Endothelial cell (in vitro differentiated cells): Measurements from ENCODE around the gene U2AF1L4. TPM values are rescaled to one million over a fixed set of nuclear protein-coding genes. Genes with fewer than 3 reads are reported as not detected.
A peak's percentile ranks its signal among the peaks of the same experiment; 100 is the strongest.

Experiments
- DNase-seq: peaks from one replicate; pipeline ENCODE4 v3.0.0; 2021; ENCODE audit warnings: low spot score
- H3K27ac Mint-ChIP-seq: one replicate; pipeline ENCODE4 v1.8.0; 2021; ENCODE audit warnings: mixed read lengths, inconsistent platforms; ENCODE audit not compliant: unreplicated experiment
- H3K27me3 Mint-ChIP-seq: one replicate; pipeline ENCODE4 v1.8.0; 2021; ENCODE audit warnings: mild to moderate bottlenecking, moderate library complexity, mixed read lengths, inconsistent platforms; ENCODE audit not compliant: unreplicated experiment
- H3K36me3 Mint-ChIP-seq: one replicate; pipeline ENCODE4 v1.8.0; 2021; ENCODE audit warnings: mild to moderate bottlenecking, low read depth, mixed read lengths, inconsistent platforms; ENCODE audit not compliant: unreplicated experiment
- H3K4me1 Mint-ChIP-seq: one replicate; pipeline ENCODE4 v1.8.0; 2021; ENCODE audit warnings: mild to moderate bottlenecking, mixed read lengths, inconsistent platforms; ENCODE audit not compliant: unreplicated experiment
- H3K4me3 Mint-ChIP-seq: one replicate; pipeline ENCODE4 v1.8.0; 2021; ENCODE audit warnings: mild to moderate bottlenecking, mixed read lengths, inconsistent platforms; ENCODE audit not compliant: unreplicated experiment
- H3K9me3 Mint-ChIP-seq: one replicate; pipeline ENCODE4 v1.8.0; 2021; ENCODE audit warnings: mixed read lengths, inconsistent platforms; ENCODE audit not compliant: unreplicated experiment
- CTCF ChIP-seq: fragments of 200-600 bp; sonication (generic); IDR thresholded peaks from one replicate; pipeline ENCODE4 v1.5.0; 2021; ENCODE audit warnings: antibody characterized with exemption; ENCODE audit not compliant: unreplicated experiment
- total RNA-seq: library from RNA; stranded (reverse); fragmentation: NEBNext Ultra II Directional; extraction: Animal tissue kit (Norgen Biotek cat#: 25700); gene quantifications from one replicate; pipeline ENCODE4 v1.2.1, GENCODE V29; 2021; ENCODE audit not compliant: unreplicated experiment

The U2AF1L4 gene
- total RNA-seq, 1 donor from 2014 or later, result 12.0 TPM

GRCh38 chr19:35722897-35723296 is 22.3 kb downstream of the U2AF1L4 start:
- no peaks in the 10 kb centered on the region for H3K9me3 Mint-ChIP-seq
- H3K27ac Mint-ChIP-seq, result peak overlapping the region; percentile 30
- no peak overlapping the region for H3K4me3 Mint-ChIP-seq
- no peak for TF ChIP-seq CTCF
- peaks cover 13% of the 10 kb centered on the region for H3K27me3 Mint-ChIP-seq
- peaks cover 9% of the 10 kb centered on the region for H3K4me1 Mint-ChIP-seq
- peaks cover 46% of the 10 kb centered on the region for H3K36me3 Mint-ChIP-seq
- DNase-seq, result no peak

- DNase-seq, result no peak
- H3K9me3 Mint-ChIP-seq, result no peaks in the 10 kb centered on the region
- H3K36me3 Mint-ChIP-seq, result peaks cover 43% of the 10 kb centered on the region
- peaks cover 9% of the 10 kb centered on the region for H3K4me1 Mint-ChIP-seq
- H3K4me3 Mint-ChIP-seq, result no peak overlapping the region
- H3K27me3 Mint-ChIP-seq, result peaks cover 13% of the 10 kb centered on the region
- no peak for TF ChIP-seq CTCF
- no peak overlapping the region for H3K27ac Mint-ChIP-seq
These were observed 22.8 kb downstream of the U2AF1L4 start for GRCh38 chr19:35722461-35722860.

- H3K4me1 Mint-ChIP-seq, result peaks cover 14% of the 10 kb centered on the region
- H3K9me3 Mint-ChIP-seq, result no peaks in the 10 kb centered on the region
- H3K4me3 Mint-ChIP-seq, result peak overlapping the region; percentile 37
- H3K27ac Mint-ChIP-seq, result peak overlapping the region; percentile 13
- DNase-seq, result no peak
- H3K27me3 Mint-ChIP-seq, result peaks cover 18% of the 10 kb centered on the region
- H3K36me3 Mint-ChIP-seq, result peaks cover 36% of the 10 kb centered on the region
- no peak for TF ChIP-seq CTCF
These were observed 23.8 kb downstream of the U2AF1L4 start for GRCh38 chr19:35721374-35721773.

GRCh38 chr19:35720648-35721047 is 24.6 kb downstream of the U2AF1L4 start:
- Mint-ChIP-seq H3K4me1 (peaks cover 19% of the 10 kb centered on the region), H3K36me3 (peaks cover 29% of the 10 kb centered on the region), H3K27ac (no peak overlapping the region), H3K9me3 (no peaks in the 10 kb centered on the region), H3K27me3 (peaks cover 20% of the 10 kb centered on the region), H3K4me3 (no peak overlapping the region)
- no peak for TF ChIP-seq CTCF
- no peak for DNase-seq

GRCh38 chr19:35720163-35720524 is 25.1 kb downstream of the U2AF1L4 start:
- peak overlapping the region; percentile 42 for H3K4me3 Mint-ChIP-seq
- peaks cover 19% of the 10 kb centered on the region for H3K4me1 Mint-ChIP-seq
- H3K9me3 Mint-ChIP-seq, result no peaks in the 10 kb centered on the region
- TF ChIP-seq CTCF, result no peak
- H3K27ac Mint-ChIP-seq, result peak overlapping the region; percentile 86
- H3K36me3 Mint-ChIP-seq, result peaks cover 24% of the 10 kb centered on the region
- no peak for DNase-seq
- H3K27me3 Mint-ChIP-seq, result peaks cover 18% of the 10 kb centered on the region
